Activated T-cell treated with anti-CD3 and anti-CD28 coated beads for 48 hours (primary cell): ENCODE results near the gene FGD5.

Experiments used
- DNase-seq: peaks from one replicate; pipeline ENCODE4 v3.0.0-alpha.2; 2020; ENCODE audit warnings: low read depth

Gene FGD5, protein sequence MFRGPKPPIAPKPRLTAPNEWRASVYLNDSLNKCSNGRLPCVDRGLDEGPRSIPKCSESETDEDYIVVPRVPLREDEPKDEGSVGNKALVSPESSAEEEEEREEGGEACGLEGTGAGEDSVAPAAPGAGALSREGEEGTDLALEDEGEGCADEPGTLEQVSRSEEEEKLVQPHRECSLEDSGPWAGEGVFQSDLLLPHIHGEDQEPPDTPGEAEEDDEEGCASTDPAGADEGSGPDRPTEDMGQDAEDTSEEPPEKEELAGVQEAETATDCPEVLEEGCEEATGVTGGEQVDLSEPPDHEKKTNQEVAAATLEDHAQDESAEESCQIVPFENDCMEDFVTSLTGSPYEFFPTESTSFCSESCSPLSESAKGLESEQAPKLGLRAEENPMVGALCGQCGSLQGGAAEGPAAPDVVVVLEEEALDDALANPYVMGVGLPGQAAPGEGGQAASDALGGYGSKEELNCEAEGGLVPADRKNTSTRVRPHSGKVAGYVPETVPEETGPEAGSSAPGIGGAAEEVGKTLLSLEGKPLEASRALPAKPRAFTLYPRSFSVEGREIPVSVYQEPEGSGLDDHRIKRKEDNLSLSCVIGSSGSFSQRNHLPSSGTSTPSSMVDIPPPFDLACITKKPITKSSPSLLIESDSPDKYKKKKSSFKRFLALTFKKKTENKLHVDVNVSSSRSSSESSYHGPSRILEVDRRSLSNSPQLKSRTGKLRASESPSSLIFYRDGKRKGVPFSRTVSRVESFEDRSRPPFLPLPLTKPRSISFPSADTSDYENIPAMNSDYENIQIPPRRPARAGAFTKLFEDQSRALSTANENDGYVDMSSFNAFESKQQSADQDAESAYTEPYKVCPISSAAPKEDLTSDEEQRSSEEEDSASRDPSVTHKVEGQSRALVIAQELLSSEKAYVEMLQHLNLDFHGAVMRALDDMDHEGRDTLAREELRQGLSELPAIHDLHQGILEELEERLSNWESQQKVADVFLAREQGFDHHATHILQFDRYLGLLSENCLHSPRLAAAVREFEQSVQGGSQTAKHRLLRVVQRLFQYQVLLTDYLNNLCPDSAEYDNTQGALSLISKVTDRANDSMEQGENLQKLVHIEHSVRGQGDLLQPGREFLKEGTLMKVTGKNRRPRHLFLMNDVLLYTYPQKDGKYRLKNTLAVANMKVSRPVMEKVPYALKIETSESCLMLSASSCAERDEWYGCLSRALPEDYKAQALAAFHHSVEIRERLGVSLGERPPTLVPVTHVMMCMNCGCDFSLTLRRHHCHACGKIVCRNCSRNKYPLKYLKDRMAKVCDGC (N-terminal part only)

DNA sequence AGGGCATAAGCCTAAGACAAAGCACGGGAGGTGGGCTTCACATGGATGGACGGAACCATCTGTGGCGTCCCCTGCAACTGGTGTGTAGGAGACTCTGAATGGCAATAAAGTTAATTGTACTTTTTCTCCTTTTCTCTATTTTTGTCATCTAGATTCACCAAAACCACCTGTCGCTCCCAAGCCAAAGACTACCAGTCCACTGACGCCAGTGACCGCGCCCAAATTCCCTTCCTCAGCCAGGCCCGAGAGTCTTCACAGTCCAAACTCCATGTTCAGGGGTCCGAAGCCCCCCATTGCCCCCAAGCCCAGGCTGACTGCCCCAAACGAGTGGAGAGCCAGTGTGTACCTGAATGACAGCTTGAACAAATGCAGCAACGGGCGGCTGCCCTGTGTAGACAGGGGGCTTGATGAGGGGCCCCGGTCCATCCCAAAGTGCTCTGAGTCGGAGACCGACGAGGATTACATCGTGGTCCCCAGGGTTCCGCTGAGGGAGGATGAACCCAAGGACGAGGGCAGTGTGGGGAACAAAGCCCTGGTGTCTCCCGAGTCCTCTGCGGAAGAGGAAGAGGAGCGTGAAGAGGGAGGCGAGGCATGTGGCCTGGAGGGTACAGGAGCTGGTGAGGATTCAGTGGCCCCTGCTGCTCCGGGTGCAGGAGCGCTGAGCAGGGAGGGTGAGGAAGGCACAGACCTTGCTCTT lies at the start of gene FGD5:
TSS of gene FGD5 (plus strand) at position 159 of the 697 bp plus-strand sequence. CDS start at position 269, 110 bp downstream.
- DNase-seq = no peak

GRCh38 chr3:14769544-14770325 lies 49.0 kb upstream of the FGD5 start:
- DNase-seq = no peak

GRCh38 chr3:14770591-14770990 lies 48.2 kb upstream of the FGD5 start:
- no peak for DNase-seq

DNA sequence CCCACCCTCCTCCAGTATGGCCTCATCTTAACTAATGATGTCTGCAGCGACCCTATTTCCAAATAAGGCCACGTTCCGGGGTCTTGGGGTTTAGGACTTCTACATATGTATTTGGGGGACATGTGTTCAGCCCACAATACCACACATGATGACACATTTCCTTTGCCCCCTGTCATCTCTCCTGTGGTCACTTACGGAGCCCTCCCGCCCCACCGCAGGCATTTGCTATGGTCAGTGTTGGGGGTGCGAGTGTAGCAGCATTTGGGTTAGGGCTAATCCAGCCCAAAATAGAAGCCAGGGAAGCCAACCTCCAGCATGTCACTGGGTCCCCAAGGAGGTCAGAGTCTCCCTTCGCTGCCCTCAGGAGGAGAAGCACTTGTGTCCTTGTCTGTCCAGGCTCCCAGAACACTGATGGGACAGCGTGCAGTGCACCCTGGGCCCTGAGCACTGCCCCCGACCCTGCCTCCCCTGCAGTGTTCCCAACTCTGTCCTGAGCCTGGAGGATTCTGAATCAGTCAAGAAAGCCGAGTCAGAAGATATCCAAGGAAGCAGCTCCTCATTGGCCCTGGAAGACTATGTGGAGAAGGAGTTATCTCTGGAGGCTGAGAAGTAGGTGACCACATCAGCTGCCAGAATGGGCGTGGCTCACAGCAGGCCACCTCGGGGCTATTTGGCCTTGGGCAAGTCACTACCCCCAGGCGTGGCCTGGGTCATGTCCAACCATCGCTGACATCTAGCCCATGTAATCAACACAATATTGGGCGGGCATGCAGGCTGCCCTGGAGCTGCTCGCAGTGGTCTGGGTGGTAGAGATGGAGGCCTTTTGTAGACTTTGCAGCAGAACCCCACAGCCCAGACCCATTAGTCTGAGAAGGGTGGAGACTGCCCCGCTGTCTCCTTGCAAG lies 46.9 kb upstream of the FGD5 start:
- no peak for DNase-seq

- no peak for DNase-seq
Measured at GRCh38 chr3:14772533-14773138, 46.1 kb upstream of the FGD5 start.

DNA sequence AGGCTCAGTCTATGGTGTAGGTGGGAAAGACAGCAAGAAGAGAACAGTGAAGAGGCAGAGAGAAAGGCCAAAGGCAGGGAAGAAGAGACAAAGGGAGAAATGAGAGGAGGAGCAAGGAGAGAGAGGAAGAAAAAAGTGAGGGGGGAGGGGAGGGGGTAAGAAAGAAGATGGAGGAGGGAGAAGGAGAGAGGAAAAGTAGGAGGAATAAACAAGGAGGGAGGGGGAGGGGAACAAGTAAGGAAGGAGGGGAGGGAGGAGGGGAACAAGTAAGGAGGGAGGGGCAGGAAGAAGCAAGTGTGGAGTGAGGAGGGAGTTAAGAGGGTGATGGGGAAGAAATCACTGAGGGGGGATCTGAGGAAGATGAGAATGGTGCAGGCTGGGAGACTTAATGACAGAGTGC lies 45.5 kb upstream of the FGD5 start:
- DNase-seq = no peak

- DNase-seq = no peak
Measured at GRCh38 chr3:14773691-14774128, 45.1 kb upstream of the FGD5 start.

- DNase-seq = no peak
Measured at GRCh38 chr3:14774431-14774830, 44.3 kb upstream of the FGD5 start.

DNA sequence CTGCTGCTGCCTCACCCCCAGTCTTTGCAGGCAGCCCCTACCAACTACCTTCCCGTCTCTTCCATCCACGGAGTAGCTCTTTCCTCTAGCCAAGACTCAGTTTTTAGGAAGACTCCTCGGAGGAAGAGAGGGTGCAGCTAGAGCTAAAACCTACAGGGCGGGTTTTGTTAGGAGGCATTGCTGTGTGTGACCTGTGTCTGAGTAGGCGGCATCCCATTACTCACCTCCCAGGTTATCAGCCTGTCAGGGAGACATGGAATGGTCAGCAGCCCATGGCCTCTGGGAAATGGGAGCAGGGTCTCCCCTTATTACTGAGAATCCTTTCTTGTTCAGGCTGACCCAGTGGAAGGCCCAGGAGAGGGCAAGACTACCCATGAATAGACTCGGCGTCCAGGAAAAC lies 43.8 kb upstream of the FGD5 start:
- DNase-seq = no peak

DNA sequence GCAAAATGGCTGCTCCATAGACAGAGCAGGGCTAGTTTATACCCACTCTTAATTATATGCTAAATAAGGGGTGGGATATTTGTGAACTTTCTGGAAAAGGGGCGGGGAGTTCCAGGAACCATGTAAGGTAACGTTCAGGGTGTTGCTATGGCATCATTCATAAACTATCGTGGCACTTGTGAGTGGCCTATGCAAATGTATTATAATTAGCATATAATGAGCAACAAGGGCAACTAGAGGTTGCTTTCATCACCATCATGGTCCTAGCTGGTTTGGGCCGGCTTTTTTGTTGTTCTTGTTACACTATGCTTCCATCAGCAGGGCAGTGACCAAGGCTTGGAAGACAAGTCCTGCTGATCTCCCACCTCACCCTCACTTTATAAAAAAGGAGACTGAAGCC lies 43.2 kb upstream of the FGD5 start:
- no peak for DNase-seq

GRCh38 chr3:14779069-14779685 lies 39.6 kb upstream of the FGD5 start:
- DNase-seq = no peak

- DNase-seq = peak; percentile 23
Measured at GRCh38 chr3:14780927-14781507, 37.7 kb upstream of the FGD5 start.

- DNase-seq = no peak
Measured at GRCh38 chr3:14783480-14784086, 35.2 kb upstream of the FGD5 start.

- no peak for DNase-seq
Measured at GRCh38 chr3:14784087-14784681, 34.6 kb upstream of the FGD5 start.

GRCh38 chr3:14785207-14786155 lies 33.3 kb upstream of the FGD5 start:
- DNase-seq = no peak

DNA sequence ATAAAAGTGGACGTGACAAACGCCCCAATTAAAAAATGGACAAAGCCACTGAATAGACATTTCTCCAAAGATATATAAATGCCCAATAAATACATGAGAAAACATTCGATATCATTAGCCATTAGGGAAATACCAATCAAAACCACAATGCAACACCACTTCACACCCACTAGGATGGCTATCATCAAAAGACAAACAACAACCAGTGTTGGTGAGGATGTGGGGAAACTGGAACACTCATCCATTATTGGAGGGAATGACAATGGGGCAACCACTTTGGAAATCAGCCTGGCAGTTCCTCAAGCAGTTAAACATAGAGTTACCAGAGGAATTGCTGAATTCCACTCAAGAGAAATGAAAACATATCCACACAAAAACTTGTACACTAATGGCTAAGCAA lies 32.4 kb upstream of the FGD5 start:
- DNase-seq = no peak
